HG03354 (cell line): ENCODE measurements around the gene PCBP2.
"Not testable (repeated sequence)": the region's sequence is repeated elsewhere in the genome, so short reads cannot be mapped to it uniquely, and the experiment has no call there.

Source experiments
- ATAC-seq: cut with Tn5 transposase; IDR thresholded peaks from one replicate; pipeline ENCODE4 v1.9.1; 2021; ENCODE audit warnings: mild to moderate bottlenecking; ENCODE audit not compliant: unreplicated experiment, poor library complexity, severe bottlenecking

The PCBP2 gene

GRCh38 chr12:53451661-53452158 is at the start of gene PCBP2:
PCBP2 (plus strand) TSS chr12:53452102; CDS start chr12:53454801, 2,699 bp downstream.
- peak; percentile 97 for ATAC-seq

GRCh38 chr12:53402351-53402750 is 49.6 kb upstream of the PCBP2 start:
- not testable (repeated sequence) for ATAC-seq

DNA sequence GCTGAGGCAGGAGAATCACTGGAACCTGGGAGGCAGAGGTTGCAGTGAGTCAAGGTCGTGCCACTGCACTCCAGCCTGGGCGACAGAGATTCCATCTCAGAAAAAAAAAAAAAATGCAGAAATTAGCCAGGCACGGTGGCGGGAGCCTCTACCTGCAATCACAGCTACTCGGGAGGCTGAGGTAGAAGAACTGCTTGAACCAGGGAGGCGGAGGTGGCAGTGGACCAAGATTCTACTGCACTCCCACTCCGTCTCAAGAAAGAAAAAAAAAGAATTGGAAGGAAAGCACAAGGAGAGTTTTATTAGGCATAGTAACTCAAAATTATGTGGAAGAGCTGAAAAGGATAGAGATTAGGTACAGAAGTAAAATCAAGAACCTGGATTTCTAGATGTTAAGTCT is 49.0 kb upstream of the PCBP2 start:
- ATAC-seq: no peak

GRCh38 chr12:53410951-53411350 is 41.0 kb upstream of the PCBP2 start:
- ATAC-seq: no peak

GRCh38 chr12:53413485-53414204 is 38.3 kb upstream of the PCBP2 start:
- no peak for ATAC-seq

DNA sequence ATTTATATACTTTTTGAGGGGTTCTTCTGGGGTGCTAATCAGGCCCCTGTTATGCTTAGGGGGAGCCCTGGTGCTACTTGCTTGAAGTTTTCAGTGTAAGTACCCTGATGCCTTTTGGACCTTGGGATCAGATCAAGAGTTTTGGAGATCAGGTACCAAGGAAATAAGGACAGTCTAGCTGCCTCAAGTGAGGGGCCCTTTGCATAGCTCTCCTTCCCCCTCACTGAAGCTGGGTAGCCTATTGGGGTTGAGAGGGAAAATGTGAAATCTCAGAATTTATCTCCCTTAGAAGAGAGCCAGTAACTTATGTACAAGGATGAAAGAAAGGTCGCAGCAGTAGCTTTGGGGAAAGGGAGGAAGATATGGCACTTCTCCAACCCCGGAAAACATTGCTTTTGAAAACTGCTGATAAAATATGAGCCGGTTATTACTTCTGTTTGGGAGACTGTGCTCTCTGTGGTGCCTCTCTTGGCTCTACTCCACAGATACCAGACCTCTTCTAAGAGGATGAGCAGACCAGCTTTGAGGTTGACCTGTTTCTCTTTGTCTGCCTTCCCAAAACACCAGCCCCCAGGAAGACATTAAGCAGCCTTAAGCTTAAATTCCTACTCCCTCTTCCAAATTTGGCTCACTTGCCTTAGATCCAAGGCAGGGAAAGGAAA is 37.0 kb upstream of the PCBP2 start:
- no peak for ATAC-seq

GRCh38 chr12:53415752-53416389 is 36.0 kb upstream of the PCBP2 start:
- not testable (repeated sequence) for ATAC-seq

- not testable (repeated sequence) for ATAC-seq
These were observed 34.5 kb upstream of the PCBP2 start for GRCh38 chr12:53417291-53417816.

DNA sequence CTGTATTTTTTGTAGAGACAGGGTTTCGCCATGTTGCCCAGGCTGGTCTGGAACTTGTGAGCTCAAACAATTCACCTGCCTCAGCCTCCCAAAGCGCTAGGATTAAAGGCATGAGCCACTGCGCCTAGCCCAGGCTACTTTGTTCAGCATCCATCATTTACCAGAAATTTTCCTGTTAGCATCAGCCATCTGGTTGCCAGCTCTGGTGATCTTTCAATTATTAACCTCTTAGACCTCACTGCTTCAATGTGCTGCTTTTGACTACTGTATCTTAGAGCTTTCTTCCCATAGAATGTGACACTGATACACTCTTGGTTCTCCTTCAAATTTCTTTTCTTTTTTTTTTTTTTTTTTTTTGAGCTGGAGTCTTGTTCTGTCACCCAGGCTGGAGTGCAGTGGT is 33.7 kb upstream of the PCBP2 start:
- ATAC-seq: no peak

DNA sequence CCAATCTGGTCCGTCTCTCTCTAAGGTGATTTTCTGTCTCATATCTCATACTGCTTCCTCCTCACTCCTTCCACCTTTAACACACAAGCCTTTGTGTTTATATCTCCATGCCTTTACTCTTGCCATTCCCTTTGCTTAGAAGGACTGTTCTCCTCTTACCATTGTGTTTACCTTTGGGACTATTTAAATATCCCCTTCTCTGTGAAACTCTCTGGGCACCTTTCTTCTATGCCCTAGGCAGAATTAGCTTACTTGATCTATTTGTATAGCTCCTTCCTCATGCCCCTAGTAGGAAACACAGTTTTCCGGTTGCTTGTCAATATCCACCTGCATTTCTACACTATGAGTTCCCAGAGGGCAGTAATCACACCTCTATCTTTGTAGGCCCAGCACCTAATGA is 32.1 kb upstream of the PCBP2 start:
- ATAC-seq: no peak

GRCh38 chr12:53422247-53422646 is 29.7 kb upstream of the PCBP2 start:
- not testable (repeated sequence) for ATAC-seq

- no peak for ATAC-seq
These were observed 28.3 kb upstream of the PCBP2 start, which contains the start of gene AMHR2 for GRCh38 chr12:53423597-53423996. AMHR2 (plus strand) TSS chr12:53423855; CDS start chr12:53423935, 80 bp downstream.

DNA sequence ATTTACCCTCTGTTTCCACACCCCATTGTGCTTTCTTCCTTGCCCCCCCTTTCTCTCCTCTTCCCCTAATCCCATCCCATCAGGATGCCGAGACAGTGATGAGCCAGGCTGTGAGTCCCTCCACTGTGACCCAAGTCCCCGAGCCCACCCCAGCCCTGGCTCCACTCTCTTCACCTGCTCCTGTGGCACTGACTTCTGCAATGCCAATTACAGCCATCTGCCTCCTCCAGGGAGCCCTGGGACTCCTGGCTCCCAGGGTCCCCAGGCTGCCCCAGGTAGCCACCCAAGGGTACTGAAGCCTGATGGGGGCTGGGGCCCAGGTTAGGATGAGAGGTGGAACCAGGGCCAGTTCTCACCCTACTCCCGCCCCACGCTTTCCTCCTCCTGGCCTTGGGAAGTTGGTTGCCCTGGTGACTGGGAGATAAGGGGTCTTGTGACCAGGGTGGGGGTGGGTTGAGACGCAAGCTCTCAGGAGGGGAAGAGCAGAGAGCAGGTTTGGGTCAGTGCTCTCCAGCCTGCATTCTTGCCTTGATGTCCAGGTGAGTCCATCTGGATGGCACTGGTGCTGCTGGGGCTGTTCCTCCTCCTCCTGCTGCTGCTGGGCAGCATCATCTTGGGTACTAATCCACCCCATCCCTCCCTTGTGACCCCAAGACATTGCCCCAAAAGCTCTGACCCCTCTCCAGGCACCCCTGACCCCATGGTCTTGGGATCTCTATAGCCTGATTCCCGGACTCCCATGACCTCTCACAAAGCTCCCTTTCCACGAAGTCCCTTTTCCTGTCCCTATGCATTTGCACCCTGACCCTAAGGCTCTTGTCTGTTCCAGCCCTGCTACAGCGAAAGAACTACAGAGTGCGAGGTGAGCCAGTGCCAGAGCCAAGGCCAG is 27.0 kb upstream of the PCBP2 start:
- no peak for ATAC-seq

- no peak for ATAC-seq
These were observed 26.3 kb upstream of the PCBP2 start for GRCh38 chr12:53425515-53426150.

- no peak for ATAC-seq
These were observed 23.9 kb upstream of the PCBP2 start for GRCh38 chr12:53427905-53428594.

- ATAC-seq: no peak
These were observed 23.2 kb upstream of the PCBP2 start for GRCh38 chr12:53428741-53429140.

DNA sequence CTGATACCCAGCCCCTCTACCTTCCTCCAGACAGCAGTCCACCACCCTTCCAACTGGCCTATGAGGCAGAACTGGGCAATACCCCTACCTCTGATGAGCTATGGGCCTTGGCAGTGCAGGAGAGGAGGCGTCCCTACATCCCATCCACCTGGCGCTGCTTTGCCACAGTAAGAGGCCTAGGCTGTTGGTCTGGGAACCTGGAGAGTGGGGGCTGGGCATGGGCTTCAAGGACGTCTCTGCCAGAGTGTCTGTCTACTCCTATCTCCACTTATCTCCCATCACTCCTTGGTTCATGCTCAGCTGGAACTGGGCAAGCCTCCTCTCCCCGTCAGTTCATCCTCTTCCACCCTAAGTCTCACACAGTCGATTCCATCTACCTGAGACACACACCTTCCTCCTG is 21.8 kb upstream of the PCBP2 start:
- no peak for ATAC-seq

GRCh38 chr12:53431187-53431586 is 20.7 kb upstream of the PCBP2 start:
- ATAC-seq: no peak
